Urinary bladder (tissue), 4 donors: ENCODE data around the gene INPP5A. TPM values are rescaled to one million over a fixed set of nuclear protein-coding genes. Genes with fewer than 3 reads are reported as not detected.
A peak's percentile ranks its signal among the peaks of the same experiment; 100 is the strongest.

Source experiments
- DNase-seq: peaks from one replicate; pipeline ENCODE4 v3.0.0-alpha.2; 2015; ENCODE audit errors: extremely low spot score
- H3K27ac ChIP-seq: one replicate; pipeline ENCODE4 v1.5.1; 2013; ENCODE audit warnings: low read depth, mild to moderate bottlenecking, moderate library complexity
- H3K36me3 ChIP-seq: one replicate; pipeline ENCODE4 v1.6.1; 2013; ENCODE audit warnings: mild to moderate bottlenecking, moderate library complexity; ENCODE audit not compliant: insufficient read depth
- H3K4me1 ChIP-seq: one replicate; pipeline ENCODE4 v1.6.1; 2013; ENCODE audit warnings: mild to moderate bottlenecking, moderate library complexity; ENCODE audit not compliant: insufficient read depth
- H3K4me3 ChIP-seq: one replicate; pipeline ENCODE4 v1.5.1; 2013; ENCODE audit warnings: low read depth, low read length
- WGBS: extraction: QIAGEN DNeasy Blood & Tissue Kit; methylation state at CpG from one replicate; pipeline ENCODE4 v1.1.7; 2013; 5-methylcytosine and 5-hydroxymethylcytosine counted together
- polyA plus RNA-seq: library from polyadenylated mRNA; stranded (reverse); fragments of 200-250 nt; gene quantifications from one replicate; pipeline ENCODE4 v1.2.3, GENCODE V29; 2013
- total RNA-seq: library from RNA; depleted of rRNA; stranded (reverse); fragments of >200 nt; gene quantifications from one replicate; pipeline ENCODE4 v1.2.3, GENCODE V29; 2014
- donor health status: healthy with polysubstance abuse.
- donor health status: healthy.

INPP5A gene
- total and polyA plus RNA-seq, 2 donors: 61.0 to 66.2 TPM

DNA sequence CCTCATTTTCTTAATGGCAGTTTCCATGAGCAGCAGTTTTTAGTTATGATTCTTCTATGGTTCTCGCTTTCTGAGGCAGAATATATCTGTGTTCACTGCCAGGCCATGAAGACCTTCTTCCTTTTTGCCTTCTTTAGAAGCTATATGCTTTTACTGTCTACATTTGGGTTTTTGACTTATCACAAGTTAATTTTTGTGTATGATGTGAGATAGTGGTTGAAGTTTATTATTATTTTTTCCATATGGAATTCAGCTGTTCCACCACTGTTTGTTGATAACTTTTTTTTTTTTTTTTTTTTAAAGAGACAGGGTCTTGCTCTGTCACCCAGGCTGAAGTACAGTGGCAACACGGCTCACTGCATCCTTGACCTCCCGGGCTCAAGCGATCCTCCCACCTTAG, 44.5 kb downstream of the INPP5A start:
- no peaks in the 10 kb centered on the region for H3K4me1 ChIP-seq
- H3K4me3 ChIP-seq: no peak overlapping the region
- H3K36me3 ChIP-seq: no peaks in the 10 kb centered on the region
- WGBS: 85% methylated on average over 4 of the region's 4 CpGs
- no peak overlapping the region for H3K27ac ChIP-seq
- no peak for DNase-seq

GRCh38 chr10:132582771-132583170, 45.2 kb downstream of the INPP5A start:
- no peaks in the 10 kb centered on the region for H3K36me3 ChIP-seq
- 89% methylated on average over 5 of the region's 5 CpGs for WGBS
- no peak for DNase-seq
- H3K27ac ChIP-seq: no peak overlapping the region
- H3K4me3 ChIP-seq: no peak overlapping the region
- H3K4me1 ChIP-seq: no peaks in the 10 kb centered on the region

DNA sequence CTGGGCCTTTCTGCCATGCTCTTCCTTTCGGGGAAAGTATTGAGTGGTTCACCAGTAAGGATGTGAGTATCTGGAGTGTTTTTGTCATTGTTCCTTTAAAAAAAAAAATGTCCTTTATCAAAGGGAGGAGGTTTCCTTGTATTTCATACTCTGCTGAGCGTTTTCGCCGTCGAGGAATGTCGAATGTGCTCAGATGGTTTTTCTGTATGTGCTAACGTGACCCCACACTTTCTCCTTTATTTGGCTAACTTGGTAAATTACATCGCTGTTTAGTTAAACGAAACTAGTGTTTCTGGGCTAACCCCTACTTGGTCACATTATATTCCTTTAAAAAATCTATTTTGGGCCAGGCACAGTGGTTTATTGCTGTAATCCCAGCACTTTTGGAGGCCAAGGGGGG, 45.9 kb downstream of the INPP5A start:
- no peak overlapping the region for H3K4me3 ChIP-seq
- H3K36me3 ChIP-seq: no peaks in the 10 kb centered on the region
- 61% methylated on average over 9 of the region's 9 CpGs for WGBS
- DNase-seq: no peak
- H3K4me1 ChIP-seq: no peaks in the 10 kb centered on the region
- no peak overlapping the region for H3K27ac ChIP-seq

DNA sequence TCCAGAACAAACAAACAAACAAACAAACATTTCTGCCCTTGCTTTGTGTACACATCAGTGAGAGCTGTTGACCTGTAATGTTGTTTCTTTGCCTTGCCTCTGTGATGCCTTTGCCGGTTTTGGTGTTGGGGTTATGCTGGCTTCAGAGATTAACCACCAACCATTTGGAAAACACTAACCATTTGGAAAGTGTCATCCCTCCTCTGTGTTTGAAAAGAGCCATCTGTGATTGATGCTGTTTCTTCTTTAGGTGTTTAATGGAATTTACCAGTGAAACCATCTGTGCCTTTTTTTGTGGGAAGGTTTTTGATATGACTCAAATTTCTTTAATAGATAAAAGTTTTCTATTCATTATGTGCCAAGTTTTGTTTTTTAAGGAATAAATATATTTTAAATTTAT, 46.5 kb downstream of the INPP5A start:
- DNase-seq: no peak
- Histone ChIP-seq H3K4me3 (no peak overlapping the region), H3K27ac (no peak overlapping the region), H3K4me1 (peaks cover under 1% of the 10 kb centered on the region), H3K36me3 (no peaks in the 10 kb centered on the region)
- 75% methylated on average over 1 of the region's 1 CpG for WGBS

DNA sequence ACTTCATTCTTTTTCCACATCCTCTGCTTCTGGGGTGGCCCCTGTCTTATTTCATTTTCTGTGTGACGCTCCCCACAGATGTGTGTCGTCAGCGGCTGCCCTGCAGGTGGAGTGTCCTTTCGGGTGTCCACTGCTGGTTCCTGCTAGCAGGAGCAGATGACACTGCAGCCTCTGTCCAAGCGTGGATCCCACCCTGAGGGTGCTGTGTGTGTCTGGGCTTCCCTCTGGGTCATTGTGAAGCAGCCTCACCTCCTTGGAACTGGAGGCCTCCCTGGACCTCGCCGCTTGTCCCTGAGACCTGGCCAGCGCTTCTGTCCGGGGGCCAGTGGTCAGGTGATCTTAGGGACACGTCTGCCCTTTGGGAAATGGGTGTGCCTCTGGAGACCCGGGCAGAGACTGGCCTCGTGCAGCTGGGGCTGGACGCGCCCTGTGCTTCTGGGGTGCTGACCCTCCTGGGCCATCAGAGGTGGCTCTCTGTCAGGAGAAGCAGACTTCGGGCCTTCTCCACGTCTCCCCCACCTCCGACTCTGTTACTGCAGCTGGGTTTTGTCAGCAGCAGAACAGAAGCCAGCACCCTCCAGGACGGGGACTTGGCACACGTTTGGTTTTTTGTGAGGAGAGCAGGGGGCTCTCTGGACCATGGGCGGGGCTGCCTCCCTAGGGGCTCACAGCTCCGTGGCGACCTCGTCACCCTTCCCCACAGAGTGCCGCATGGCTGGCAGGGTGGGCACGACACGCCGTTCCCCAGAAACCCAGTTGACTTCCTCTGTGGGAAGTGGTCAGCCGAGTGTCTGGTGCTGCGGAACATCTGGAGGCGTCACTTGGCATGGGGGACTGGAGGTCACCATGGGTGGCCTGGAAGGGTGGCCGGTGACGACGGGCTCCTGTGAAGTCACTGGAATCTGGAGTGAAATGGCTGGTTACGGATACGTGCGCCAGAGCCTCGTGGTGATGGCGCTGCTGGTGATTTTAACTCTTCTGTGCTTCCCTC, 48.4 kb downstream of the INPP5A start:
- no peak for DNase-seq
- H3K4me1 ChIP-seq: peaks cover 2% of the 10 kb centered on the region
- no peak overlapping the region for H3K27ac ChIP-seq
- H3K4me3 ChIP-seq: no peak overlapping the region
- H3K36me3 ChIP-seq: no peaks in the 10 kb centered on the region
- WGBS: 54% methylated on average over 38 of the region's 38 CpGs

DNA sequence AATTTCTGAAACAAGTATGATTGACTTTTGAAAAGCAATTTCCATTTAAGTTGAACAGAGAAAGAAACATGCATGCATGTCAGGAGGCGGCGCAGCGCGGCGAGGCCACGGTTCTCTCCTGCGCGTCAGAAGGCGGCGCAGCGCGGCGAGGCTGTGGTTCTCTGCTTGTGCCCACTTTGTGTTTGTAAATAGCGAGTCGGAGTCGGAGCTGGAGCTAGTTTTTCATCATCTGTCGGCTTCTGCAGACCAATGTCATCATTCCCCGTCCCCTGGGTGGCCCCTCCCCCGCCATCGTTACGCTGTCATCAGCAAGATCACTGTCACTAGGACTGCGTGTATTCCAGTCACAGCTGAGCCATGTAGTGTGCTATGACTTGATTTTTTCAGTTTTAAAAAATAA, 49.2 kb downstream of the INPP5A start:
- Histone ChIP-seq H3K4me1 (peaks cover 2% of the 10 kb centered on the region), H3K4me3 (no peak overlapping the region), H3K36me3 (no peaks in the 10 kb centered on the region), H3K27ac (no peak overlapping the region)
- 93% methylated on average over 22 of the region's 22 CpGs for WGBS
- no peak for DNase-seq

DNA sequence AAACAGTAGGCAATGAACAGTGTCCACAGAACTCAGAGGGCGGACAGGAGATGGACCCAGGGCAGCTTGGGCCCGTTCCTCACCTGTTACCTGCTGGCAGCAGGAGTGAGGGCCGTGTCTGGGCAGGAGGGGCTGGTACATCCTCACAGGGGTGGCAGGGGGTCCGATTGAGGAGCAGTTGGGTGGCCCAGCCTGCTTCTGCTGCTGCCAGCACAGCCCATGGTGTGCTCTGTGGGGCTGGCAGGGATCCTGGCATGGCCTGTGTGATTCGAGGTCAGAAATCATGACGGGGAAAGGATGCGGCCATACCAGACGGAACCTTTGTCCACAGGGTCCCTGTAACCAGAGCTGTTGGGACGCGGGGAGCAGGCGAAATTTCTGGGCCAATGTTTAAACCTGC, 49.6 kb downstream of the INPP5A start:
- 89% methylated on average over 11 of the region's 11 CpGs for WGBS
- Histone ChIP-seq H3K4me1 (peaks cover 2% of the 10 kb centered on the region), H3K36me3 (no peaks in the 10 kb centered on the region), H3K27ac (no peak overlapping the region), H3K4me3 (no peak overlapping the region)
- DNase-seq: no peak

GRCh38 chr10:132588301-132589013, 50.9 kb downstream of the INPP5A start:
- DNase-seq: no peak
- WGBS: 36% methylated on average over 25 of the region's 25 CpGs
- Histone ChIP-seq H3K4me1 (peaks cover 2% of the 10 kb centered on the region), H3K36me3 (no peaks in the 10 kb centered on the region), H3K27ac (peak overlapping the region; percentile 1), H3K4me3 (no peak overlapping the region)

- Histone ChIP-seq H3K4me3 (no peak overlapping the region), H3K27ac (peak overlapping the region; percentile 1), H3K4me1 (peaks cover 2% of the 10 kb centered on the region), H3K36me3 (no peaks in the 10 kb centered on the region)
- 78% methylated on average over 14 of the region's 14 CpGs for WGBS
- no peak for DNase-seq
These were observed 51.4 kb downstream of the INPP5A start for GRCh38 chr10:132589015-132589414.

- Histone ChIP-seq H3K36me3 (no peaks in the 10 kb centered on the region), H3K27ac (no peak overlapping the region), H3K4me3 (no peak overlapping the region), H3K4me1 (peaks cover 5% of the 10 kb centered on the region)
- no peak for DNase-seq
- WGBS: 89% methylated on average over 16 of the region's 16 CpGs
These were observed 52.1 kb downstream of the INPP5A start for GRCh38 chr10:132589681-132590080.

DNA sequence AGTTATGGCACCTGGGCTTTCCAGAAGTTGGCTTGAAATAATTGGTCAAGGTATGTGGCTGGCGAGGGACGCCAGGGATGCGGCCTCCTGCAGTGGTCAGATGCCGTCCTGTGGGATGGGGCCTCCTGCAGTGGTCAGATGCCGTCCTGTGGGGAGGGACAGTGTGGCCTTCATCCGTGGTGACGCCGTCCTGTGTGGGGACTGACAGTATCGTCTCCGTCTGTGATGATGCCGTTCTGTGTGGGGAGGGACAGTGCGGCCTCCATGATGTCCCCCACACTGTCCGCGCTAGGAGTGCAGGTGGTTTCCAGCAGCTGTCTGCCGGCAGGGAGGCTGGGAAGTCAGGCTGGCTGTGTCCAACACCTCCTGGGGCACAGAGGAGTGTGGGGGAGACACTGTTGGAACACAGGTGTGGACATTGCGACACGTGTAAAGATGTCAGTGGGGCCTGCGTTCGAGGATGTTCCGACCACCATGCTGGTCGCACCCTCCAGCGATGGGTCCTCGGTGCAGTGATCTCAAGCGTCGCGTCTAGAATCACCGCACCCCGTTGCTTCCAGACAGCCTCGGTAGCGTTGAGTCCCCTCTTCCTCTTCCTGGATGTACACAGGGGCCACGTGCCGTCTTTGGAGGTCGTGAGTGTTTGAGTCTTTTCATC, 52.6 kb downstream of the INPP5A start:
- no peak overlapping the region for H3K4me3 ChIP-seq
- H3K4me1 ChIP-seq: peaks cover 5% of the 10 kb centered on the region
- WGBS: 93% methylated on average over 33 of the region's 33 CpGs
- no peak overlapping the region for H3K27ac ChIP-seq
- DNase-seq: no peak
- no peaks in the 10 kb centered on the region for H3K36me3 ChIP-seq

DNA sequence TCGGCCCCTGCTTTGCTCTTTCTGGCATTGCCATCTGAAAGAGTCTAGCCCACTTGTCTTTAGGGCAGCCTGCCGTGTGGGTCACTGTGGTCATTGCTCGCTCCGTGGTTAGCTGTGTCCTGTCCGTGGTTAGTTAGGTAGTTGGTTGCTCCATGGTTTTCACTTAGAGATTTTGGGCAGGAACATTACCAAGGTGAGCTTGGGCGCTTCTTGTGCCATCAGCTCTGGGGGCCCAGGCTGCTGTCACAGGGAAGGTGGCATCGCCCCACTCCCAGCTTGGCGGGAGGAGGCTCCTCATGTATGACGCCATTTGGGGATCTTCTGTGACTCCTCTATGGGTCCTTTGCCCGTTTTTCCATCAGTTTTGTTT, 53.1 kb downstream of the INPP5A start:
- no peaks in the 10 kb centered on the region for H3K36me3 ChIP-seq
- H3K4me3 ChIP-seq: no peak overlapping the region
- 88% methylated on average over 10 of the region's 10 CpGs for WGBS
- no peak overlapping the region for H3K27ac ChIP-seq
- peaks cover 5% of the 10 kb centered on the region for H3K4me1 ChIP-seq
- no peak for DNase-seq

- no peak for DNase-seq
- H3K4me1 ChIP-seq: peaks cover 5% of the 10 kb centered on the region
- WGBS: 71% methylated on average over 22 of the region's 22 CpGs
- peak overlapping the region; percentile 13 for H3K27ac ChIP-seq
- no peak overlapping the region for H3K4me3 ChIP-seq
- no peaks in the 10 kb centered on the region for H3K36me3 ChIP-seq
These were observed 53.8 kb downstream of the INPP5A start for GRCh38 chr10:132591166-132591971.
